HepG2 (cell line): ENCODE data around the gene HMCN2. TPM values are rescaled to one million over a fixed set of nuclear protein-coding genes. Genes with fewer than 3 reads are reported as not detected.

Experiments used
- CREB1 ChIP-seq, 2 experiments: fragments of 450-650 bp in 1 of 2; IDR thresholded peaks; 2 replicates each; pipeline ENCODE4 v1.6.1; 2016 to 2017; ENCODE audit warnings: control low read depth in 1 of 2, mild to moderate bottlenecking in 1 of 2, missing compliant biosample characterization in 1 of 2, missing genetic modification characterization in 1 of 2
- HDAC1 ChIP-seq: sonication (generic); formaldehyde crosslinking; IDR thresholded peaks from 2 replicates; pipeline ENCODE4 v1.5.1; 2020; ENCODE audit warnings: mild to moderate bottlenecking, missing genetic modification reagents
- MAFF ChIP-seq: IDR thresholded peaks from 2 replicates; pipeline ENCODE4 v1.6.1; 2011; ENCODE audit warnings: low read depth, low read length, improper control_type of control experiment
- MYC ChIP-seq: sonication (generic); formaldehyde crosslinking; IDR thresholded peaks from 2 replicates; pipeline ENCODE4 v1.9.0; 2021; ENCODE audit warnings: missing genetic modification reagents, borderline replicate concordance
- NCOA1 ChIP-seq: sonication (generic); formaldehyde crosslinking; IDR thresholded peaks from 2 replicates; pipeline ENCODE4 v1.9.0; 2021; ENCODE audit warnings: missing genetic modification reagents
- NR1H2 ChIP-seq: sonication (generic); formaldehyde crosslinking; IDR thresholded peaks from 2 replicates; pipeline ENCODE4 v1.8.1; 2022; ENCODE audit warnings: low read depth, missing genetic modification reagents, borderline replicate concordance
- PAF1 ChIP-seq: IDR thresholded peaks from 2 replicates; pipeline ENCODE4 v1.6.1; 2016; ENCODE audit warnings: missing genetic modification reagents, missing compliant biosample characterization
- POLR2G ChIP-seq: fragments of 200-400 bp; formaldehyde crosslinking; IDR thresholded peaks from 2 replicates; pipeline ENCODE4 v1.6.1; 2018; ENCODE audit warnings: mild to moderate bottlenecking, low read depth, low read length, moderate library complexity
- RBFOX2 ChIP-seq: fragments of 200-400 bp; formaldehyde crosslinking; IDR thresholded peaks from 2 replicates; pipeline ENCODE4 v1.6.1; 2017; ENCODE audit warnings: low read depth, mild to moderate bottlenecking, low read length
- SAP130 ChIP-seq: IDR thresholded peaks from 2 replicates; pipeline ENCODE4 v1.6.1; 2016; ENCODE audit warnings: low read depth
- ZFX ChIP-seq: sonication (generic); formaldehyde crosslinking; IDR thresholded peaks from 2 replicates; pipeline ENCODE4 v1.4.0; 2020; ENCODE audit warnings: mild to moderate bottlenecking, low read depth, missing genetic modification reagents, moderate library complexity
- ZNF3 ChIP-seq: IDR thresholded peaks from 2 replicates; pipeline ENCODE4 v1.7.0; 2017; ENCODE audit warnings: inconsistent platforms
- ZNF550 ChIP-seq: sonication (generic); formaldehyde crosslinking; IDR thresholded peaks from 2 replicates; pipeline ENCODE4 v1.4.0; 2020; ENCODE audit warnings: mild to moderate bottlenecking, missing genetic modification reagents, borderline replicate concordance
- ZNF644 ChIP-seq: IDR thresholded peaks from 2 replicates; pipeline ENCODE4 v1.6.1; 2016; ENCODE audit warnings: low read depth
- ZNF839 ChIP-seq: sonication (generic); formaldehyde crosslinking; IDR thresholded peaks from 2 replicates; pipeline ENCODE4 v1.4.0; 2020; ENCODE audit warnings: missing genetic modification reagents, mild to moderate bottlenecking, borderline replicate concordance
- polyA plus RNA-seq, 8 experiments: library from polyadenylated mRNA; depleted of rRNA in 3 of 8; stranded (reverse) in 7 of 8; unstranded in 1 of 8; fragments of >200 nt; fragmentation: Illumina TruSeq in 4 of 8; extraction: Trizol in 4 of 8; gene quantifications; 2 replicates each; pipeline versions ENCODE4 v1.2.1 to v1.2.3, GENCODE V29; 2011 to 2016; ENCODE audit warnings: low read depth in 4 of 8, missing spikeins in 1 of 8, mixed read lengths in 1 of 8; ENCODE audit not compliant: insufficient read depth in 1 of 8
- total RNA-seq, 5 experiments: library from RNA; depleted of rRNA; stranded (reverse); fragments of >200 nt; fragmentation: Illumina TruSeq; extraction: Trizol; gene quantifications; 2 replicates each; pipeline ENCODE4 v1.2.3, GENCODE V29; 2016; ENCODE audit warnings: low read depth in 1 of 5
- TF ChIP-seq, protein P1 (sequence below): fragments of 450-650 bp; IDR thresholded peaks from 2 replicates; pipeline ENCODE4 v1.6.1; 2017; ENCODE audit warnings: mild to moderate bottlenecking
- TF ChIP-seq, protein P2 (sequence below): sonication (generic); formaldehyde crosslinking; conservative IDR thresholded peaks from 2 replicates; pipeline ENCODE4 v1.8.0; 2022; ENCODE audit warnings: low read depth, missing genetic modification reagents
- TF ChIP-seq, protein P3 (sequence below): IDR thresholded peaks from 2 replicates; pipeline ENCODE4 v1.6.1; 2016; ENCODE audit warnings: low read depth, control low read depth
- TF ChIP-seq, protein P4 (sequence below): sonication (generic); formaldehyde crosslinking; IDR thresholded peaks from 2 replicates; pipeline ENCODE4 v1.4.0; 2020; ENCODE audit warnings: missing genetic modification reagents, low read depth, mild to moderate bottlenecking, borderline replicate concordance

Gene HMCN2
- total and polyA plus RNA-seq, 2 of the 13 experiments (the other 11 are each of a cell fraction or from before 2014, with no cell fraction given), result 0.09 TPM; not detected in 1

DNA sequence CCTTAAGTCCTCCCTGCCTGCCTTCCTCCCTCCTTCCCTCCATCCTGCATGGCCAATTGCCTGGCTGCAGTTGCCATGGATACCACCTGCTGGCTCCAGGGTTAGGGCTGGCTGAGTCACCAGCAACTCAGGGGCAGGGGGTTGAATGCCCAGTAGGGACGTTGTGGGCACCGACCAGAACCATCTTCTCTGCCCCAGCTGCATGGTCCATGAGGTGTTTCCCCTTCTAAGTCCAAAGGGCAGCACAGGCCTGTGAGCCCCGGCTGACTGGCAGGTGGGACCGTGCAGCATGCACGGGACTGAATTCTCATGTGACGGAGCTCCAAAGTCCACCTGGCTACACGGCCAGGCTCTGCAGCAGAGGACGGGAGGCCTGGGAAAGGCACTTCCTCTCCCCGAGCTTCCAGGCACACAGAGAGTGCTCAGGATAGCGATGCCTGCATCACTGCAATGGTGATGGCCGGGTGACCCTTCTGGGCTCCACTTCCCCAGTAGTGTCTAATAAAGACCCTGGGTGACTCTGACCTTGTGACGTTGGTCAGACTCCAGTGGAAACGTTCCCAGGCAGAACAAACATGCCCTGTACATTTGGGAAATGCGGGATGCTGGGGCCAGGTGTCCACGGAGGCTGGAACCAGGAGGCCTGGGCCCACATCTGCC lies 184.9 kb downstream of the HMCN2 start (continued):
- TF ChIP-seq ZFX, result peak; percentile 93
- peak; percentile 94; the same call in 1 of the 2 replicates for TF ChIP-seq MYC (CRISPR knock-in tag)
- TF ChIP-seq RBFOX2, result no peak
- 0 out of 2 replicates have a peak, but pooled peaks have one; percentile 22 for TF ChIP-seq NCOA1 (CRISPR knock-in tag)
- TF ChIP-seq ZNF550 (CRISPR knock-in tag), result 0 out of 2 replicates have a peak, but pooled peaks have one; percentile 8
- TF ChIP-seq MAFF, result no peak
- no peak for TF ChIP-seq PAF1 (CRISPR knock-in tag)
- TF ChIP-seq, protein P1, sequence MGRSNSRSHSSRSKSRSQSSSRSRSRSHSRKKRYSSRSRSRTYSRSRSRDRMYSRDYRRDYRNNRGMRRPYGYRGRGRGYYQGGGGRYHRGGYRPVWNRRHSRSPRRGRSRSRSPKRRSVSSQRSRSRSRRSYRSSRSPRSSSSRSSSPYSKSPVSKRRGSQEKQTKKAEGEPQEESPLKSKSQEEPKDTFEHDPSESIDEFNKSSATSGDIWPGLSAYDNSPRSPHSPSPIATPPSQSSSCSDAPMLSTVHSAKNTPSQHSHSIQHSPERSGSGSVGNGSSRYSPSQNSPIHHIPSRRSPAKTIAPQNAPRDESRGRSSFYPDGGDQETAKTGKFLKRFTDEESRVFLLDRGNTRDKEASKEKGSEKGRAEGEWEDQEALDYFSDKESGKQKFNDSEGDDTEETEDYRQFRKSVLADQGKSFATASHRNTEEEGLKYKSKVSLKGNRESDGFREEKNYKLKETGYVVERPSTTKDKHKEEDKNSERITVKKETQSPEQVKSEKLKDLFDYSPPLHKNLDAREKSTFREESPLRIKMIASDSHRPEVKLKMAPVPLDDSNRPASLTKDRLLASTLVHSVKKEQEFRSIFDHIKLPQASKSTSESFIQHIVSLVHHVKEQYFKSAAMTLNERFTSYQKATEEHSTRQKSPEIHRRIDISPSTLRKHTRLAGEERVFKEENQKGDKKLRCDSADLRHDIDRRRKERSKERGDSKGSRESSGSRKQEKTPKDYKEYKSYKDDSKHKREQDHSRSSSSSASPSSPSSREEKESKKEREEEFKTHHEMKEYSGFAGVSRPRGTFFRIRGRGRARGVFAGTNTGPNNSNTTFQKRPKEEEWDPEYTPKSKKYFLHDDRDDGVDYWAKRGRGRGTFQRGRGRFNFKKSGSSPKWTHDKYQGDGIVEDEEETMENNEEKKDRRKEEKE, result no peak
- TF ChIP-seq, protein P2, sequence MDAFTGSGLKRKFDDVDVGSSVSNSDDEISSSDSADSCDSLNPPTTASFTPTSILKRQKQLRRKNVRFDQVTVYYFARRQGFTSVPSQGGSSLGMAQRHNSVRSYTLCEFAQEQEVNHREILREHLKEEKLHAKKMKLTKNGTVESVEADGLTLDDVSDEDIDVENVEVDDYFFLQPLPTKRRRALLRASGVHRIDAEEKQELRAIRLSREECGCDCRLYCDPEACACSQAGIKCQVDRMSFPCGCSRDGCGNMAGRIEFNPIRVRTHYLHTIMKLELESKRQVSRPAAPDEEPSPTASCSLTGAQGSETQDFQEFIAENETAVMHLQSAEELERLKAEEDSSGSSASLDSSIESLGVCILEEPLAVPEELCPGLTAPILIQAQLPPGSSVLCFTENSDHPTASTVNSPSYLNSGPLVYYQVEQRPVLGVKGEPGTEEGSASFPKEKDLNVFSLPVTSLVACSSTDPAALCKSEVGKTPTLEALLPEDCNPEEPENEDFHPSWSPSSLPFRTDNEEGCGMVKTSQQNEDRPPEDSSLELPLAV (CRISPR knock-in tag), result no peak
- TF ChIP-seq POLR2G, result 0 out of 2 replicates have a peak, but pooled peaks have one; percentile 35
- no peak for TF ChIP-seq ZNF3 (CRISPR knock-in tag)
- no peak for TF ChIP-seq ZNF839 (CRISPR knock-in tag)
- TF ChIP-seq SAP130 (CRISPR knock-in tag), result peak; percentile 91
- TF ChIP-seq, protein P3, sequence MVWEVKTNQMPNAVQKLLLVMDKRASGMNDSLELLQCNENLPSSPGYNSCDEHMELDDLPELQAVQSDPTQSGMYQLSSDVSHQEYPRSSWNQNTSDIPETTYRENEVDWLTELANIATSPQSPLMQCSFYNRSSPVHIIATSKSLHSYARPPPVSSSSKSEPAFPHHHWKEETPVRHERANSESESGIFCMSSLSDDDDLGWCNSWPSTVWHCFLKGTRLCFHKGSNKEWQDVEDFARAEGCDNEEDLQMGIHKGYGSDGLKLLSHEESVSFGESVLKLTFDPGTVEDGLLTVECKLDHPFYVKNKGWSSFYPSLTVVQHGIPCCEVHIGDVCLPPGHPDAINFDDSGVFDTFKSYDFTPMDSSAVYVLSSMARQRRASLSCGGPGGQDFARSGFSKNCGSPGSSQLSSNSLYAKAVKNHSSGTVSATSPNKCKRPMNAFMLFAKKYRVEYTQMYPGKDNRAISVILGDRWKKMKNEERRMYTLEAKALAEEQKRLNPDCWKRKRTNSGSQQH (CRISPR knock-in tag), result peak; percentile 80; the same call in 1 of the 2 replicates
- TF ChIP-seq NR1H2 (CRISPR knock-in tag), result peak; percentile 72; the same call in 1 of the 2 replicates
- peak; percentile 90 for TF ChIP-seq HDAC1 (CRISPR knock-in tag)
- TF ChIP-seq, protein P4, sequence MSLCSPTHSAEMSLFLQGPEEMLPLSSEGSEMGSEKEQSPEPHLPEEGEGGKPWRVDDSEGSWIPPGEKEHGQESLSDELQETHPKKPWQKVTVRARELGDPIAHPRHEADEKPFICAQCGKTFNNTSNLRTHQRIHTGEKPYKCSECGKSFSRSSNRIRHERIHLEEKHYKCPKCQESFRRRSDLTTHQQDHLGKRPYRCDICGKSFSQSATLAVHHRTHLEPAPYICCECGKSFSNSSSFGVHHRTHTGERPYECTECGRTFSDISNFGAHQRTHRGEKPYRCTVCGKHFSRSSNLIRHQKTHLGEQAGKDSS (CRISPR knock-in tag), result peak; percentile 92
- peak; percentile 87 for TF ChIP-seq ZNF644 (CRISPR knock-in tag)
- no peak for TF ChIP-seq CREB1 (IDR thresholded peaks at IDR 0.05)
- no peak; the same call in 1 of the 2 replicates for TF ChIP-seq CREB1 (CRISPR knock-in tag; IDR thresholded peaks at IDR 0.05)
